Memory B cell (primary cell): ENCODE measurements around the gene EXOC6B.
A peak's percentile ranks its signal among the peaks of the same experiment; 100 is the strongest.

Experiments used
- ATAC-seq: fragments of 150-1000 bp; cut with Tn5 transposase; 2 replicates; pipeline ENCODE4 v1.10.0; 2021; ENCODE audit warnings: low read depth, mild to moderate bottlenecking, moderate library complexity
- DNase-seq, 2 donors: peaks; one replicate each; pipeline ENCODE4 v3.0.0; 2022; ENCODE audit warnings: low spot score in 2 of 2
- H3K27ac Mint-ChIP-seq: one replicate; pipeline ENCODE4 v1.8.0; 2022; ENCODE audit warnings: mild to moderate bottlenecking, moderate library complexity, mixed read lengths
- H3K27me3 Mint-ChIP-seq: one replicate; pipeline ENCODE4 v1.8.0; 2022; ENCODE audit warnings: mixed read lengths
- H3K36me3 Mint-ChIP-seq: one replicate; pipeline ENCODE4 v1.8.0; 2022; ENCODE audit warnings: mild to moderate bottlenecking, mixed read lengths
- H3K4me1 Mint-ChIP-seq: one replicate; pipeline ENCODE4 v1.8.0; 2022; ENCODE audit warnings: mixed read lengths
- H3K4me3 Mint-ChIP-seq: one replicate; pipeline ENCODE4 v1.8.0; 2022; ENCODE audit warnings: mild to moderate bottlenecking, moderate library complexity, mixed read lengths
- H3K9me3 Mint-ChIP-seq: one replicate; pipeline ENCODE4 v1.8.0; 2022; ENCODE audit warnings: mixed read lengths

EXOC6B gene

DNA sequence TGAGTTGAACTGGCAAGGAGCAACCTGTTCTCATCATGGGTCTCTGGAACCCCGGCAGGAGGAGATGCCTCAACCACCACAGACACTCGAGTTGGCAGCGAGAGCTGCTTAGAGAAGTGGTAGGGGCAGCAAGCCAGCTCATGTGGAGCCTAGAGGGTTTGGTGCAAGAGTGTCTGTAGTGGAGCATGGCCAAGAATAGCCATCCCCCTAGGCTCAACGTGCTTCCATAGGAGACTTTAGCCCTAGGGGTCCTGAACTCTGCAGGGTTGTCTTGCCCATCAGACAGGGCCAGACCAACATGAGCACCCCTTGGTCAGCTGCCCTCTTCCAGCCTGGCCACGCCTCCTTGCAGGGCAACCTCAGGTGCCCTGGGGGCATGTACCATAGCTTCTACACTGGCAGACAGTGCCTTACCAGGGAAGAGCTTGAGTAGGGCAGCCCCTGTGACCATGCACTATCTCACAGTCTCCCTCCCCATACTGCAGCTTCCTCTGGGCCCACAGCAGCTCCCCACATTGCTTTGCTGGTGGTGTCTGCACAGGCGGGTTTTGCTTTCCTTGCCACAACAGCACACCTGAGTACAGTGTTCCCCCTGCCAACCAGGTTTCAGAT lies 187.1 kb downstream of the EXOC6B start:
- Mint-ChIP-seq H3K36me3 (peaks cover 13% of the 10 kb centered on the region), H3K4me1 (peaks cover 9% of the 10 kb centered on the region), H3K27me3 (no peaks in the 10 kb centered on the region), H3K9me3 (peaks cover 2% of the 10 kb centered on the region), H3K27ac (no peak overlapping the region), H3K4me3 (no peak overlapping the region)
- DNase-seq, result no peak
- ATAC-seq, result no peak

DNA sequence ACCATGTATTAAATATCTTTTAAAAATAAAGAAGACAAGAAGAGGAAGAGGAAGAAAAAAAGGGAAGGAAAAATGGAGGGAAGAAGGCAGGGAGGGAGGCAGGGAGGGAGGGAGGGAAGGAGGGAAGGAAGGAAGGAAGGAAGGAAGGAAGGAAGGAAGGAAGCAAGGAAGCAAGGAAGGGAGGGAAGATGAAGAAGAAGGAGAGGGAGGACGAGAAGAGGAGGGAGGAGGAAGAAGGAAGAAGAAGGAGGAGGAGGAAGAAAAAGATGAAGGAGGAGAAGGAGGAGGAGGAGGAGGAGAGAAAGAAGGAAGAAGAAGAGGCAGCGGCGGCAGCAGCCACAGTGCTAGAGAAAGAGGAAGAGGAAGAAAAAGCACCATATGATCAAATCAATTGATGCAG lies 189.6 kb downstream of the EXOC6B start:
- no peak for DNase-seq
- H3K9me3 Mint-ChIP-seq, result peaks cover 2% of the 10 kb centered on the region
- peaks cover 9% of the 10 kb centered on the region for H3K4me1 Mint-ChIP-seq
- no peak for ATAC-seq
- H3K27ac Mint-ChIP-seq, result no peak overlapping the region
- no peak overlapping the region for H3K4me3 Mint-ChIP-seq
- H3K27me3 Mint-ChIP-seq, result no peaks in the 10 kb centered on the region
- H3K36me3 Mint-ChIP-seq, result peaks cover 13% of the 10 kb centered on the region

DNA sequence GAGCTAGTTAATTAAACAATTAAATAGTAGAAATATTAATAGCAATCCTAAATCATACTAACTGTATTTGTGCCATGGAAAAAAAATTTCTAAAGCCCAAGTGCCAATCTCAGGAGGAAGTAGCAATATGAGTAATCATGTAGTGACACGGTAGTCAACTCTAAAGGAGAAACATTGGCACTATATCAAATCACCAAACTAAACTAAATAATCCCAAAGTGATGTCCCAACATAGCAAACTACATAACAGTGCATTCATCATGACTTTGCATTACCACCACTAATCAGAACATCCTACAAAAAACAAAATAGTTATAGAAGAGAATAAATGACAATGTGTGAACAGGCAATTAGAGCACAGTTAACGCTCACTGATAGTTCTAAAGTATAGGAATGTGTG lies 195.1 kb downstream of the EXOC6B start:
- Mint-ChIP-seq H3K4me1 (no peaks in the 10 kb centered on the region), H3K27me3 (no peaks in the 10 kb centered on the region), H3K9me3 (no peaks in the 10 kb centered on the region), H3K36me3 (peaks cover 3% of the 10 kb centered on the region), H3K4me3 (no peak overlapping the region), H3K27ac (no peak overlapping the region)
- no peak for ATAC-seq
- DNase-seq, result no peak

DNA sequence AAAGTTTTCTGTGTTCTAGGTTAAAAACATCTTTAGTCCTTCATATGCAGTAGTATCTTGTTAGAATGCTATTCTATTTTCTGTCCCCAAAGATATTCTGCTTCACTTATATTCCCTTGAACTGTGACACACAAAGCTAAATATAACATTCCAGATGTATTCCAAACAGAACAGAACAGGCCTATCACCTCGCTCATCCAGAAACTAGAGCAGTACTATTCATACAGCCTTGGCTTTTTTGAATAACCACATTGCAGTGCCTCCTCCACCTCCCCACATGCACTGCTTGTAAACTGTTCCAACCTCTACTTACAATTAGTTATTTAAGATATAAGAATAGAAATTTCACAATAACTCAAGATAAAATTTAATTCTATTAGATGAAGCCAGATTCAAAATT lies 196.8 kb downstream of the EXOC6B start:
- H3K27me3 Mint-ChIP-seq, result no peaks in the 10 kb centered on the region
- DNase-seq (no peak), ATAC-seq (no peak)
- no peak overlapping the region for H3K4me3 Mint-ChIP-seq
- H3K9me3 Mint-ChIP-seq, result no peaks in the 10 kb centered on the region
- no peak overlapping the region for H3K27ac Mint-ChIP-seq
- H3K4me1 Mint-ChIP-seq, result no peaks in the 10 kb centered on the region
- H3K36me3 Mint-ChIP-seq, result peaks cover 3% of the 10 kb centered on the region

DNA sequence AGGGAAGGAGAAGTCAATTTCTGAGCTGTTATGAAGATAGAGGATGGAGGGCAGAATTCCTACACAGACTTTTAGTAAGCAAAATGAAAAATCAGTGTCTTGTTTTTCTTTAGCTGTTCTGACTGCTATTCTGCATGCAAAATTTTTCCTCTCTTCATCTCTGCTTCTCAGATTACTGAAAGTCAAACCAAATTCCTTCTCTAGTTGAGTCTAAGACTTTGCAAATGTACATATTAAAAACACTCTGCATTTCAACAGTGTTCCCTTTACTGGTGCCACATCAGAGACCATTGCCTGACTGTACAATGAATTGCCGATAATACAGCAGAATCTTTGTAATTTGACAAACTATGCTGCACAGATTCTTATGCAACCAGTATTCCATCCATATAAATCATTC lies 198.8 kb downstream of the EXOC6B start:
- no peak overlapping the region for H3K4me3 Mint-ChIP-seq
- H3K9me3 Mint-ChIP-seq, result no peaks in the 10 kb centered on the region
- H3K36me3 Mint-ChIP-seq, result no peaks in the 10 kb centered on the region
- H3K27me3 Mint-ChIP-seq, result no peaks in the 10 kb centered on the region
- no peaks in the 10 kb centered on the region for H3K4me1 Mint-ChIP-seq
- DNase-seq (no peak), ATAC-seq (no peak)
- no peak overlapping the region for H3K27ac Mint-ChIP-seq

DNA sequence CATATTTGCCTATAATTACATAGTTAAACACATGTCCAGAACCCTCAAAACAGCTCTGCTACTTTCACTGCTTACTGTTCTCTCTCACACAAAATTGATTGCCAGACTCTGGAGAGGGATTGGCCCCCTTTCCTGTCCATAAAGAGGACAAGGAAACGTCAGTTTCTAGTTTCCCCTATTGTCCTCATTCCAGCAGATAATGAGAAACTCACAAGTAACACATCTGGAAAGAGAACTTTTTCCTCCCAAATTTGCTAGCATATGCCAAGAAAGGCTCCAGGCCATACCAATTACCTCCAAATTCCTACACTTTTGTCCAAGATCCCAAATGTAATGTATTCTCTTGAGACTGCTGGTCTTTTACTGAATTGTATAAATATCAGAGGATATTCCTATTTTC lies 200.5 kb downstream of the EXOC6B start:
- Mint-ChIP-seq H3K27me3 (no peaks in the 10 kb centered on the region), H3K27ac (no peak overlapping the region), H3K4me3 (no peak overlapping the region), H3K9me3 (no peaks in the 10 kb centered on the region), H3K4me1 (no peaks in the 10 kb centered on the region), H3K36me3 (peaks cover 3% of the 10 kb centered on the region)
- ATAC-seq (no peak), DNase-seq (no peak)

DNA sequence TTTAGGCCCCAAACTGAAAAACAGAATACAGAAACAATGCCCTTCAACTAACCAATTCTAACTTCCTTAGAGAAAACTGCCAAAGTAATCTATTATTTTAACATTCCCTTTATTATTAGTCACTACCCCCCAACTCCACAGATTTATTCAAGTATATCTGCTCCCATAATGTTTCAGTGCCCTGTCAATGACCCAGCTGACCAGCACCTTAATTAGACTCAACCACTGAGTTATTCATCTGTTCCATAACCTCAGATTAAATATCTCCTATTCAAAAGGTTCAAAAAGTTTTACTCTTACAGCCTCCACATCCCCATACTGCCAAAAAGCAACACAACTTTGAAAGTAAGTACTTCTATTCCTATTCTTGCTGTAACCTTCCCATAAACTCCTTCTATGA lies 202.4 kb downstream of the EXOC6B start:
- H3K27me3 Mint-ChIP-seq, result no peaks in the 10 kb centered on the region
- H3K27ac Mint-ChIP-seq, result no peak overlapping the region
- H3K4me1 Mint-ChIP-seq, result no peaks in the 10 kb centered on the region
- H3K4me3 Mint-ChIP-seq, result no peak overlapping the region
- peaks cover 1% of the 10 kb centered on the region for H3K9me3 Mint-ChIP-seq
- ATAC-seq, result no peak
- peaks cover 8% of the 10 kb centered on the region for H3K36me3 Mint-ChIP-seq
- DNase-seq, result no peak

DNA sequence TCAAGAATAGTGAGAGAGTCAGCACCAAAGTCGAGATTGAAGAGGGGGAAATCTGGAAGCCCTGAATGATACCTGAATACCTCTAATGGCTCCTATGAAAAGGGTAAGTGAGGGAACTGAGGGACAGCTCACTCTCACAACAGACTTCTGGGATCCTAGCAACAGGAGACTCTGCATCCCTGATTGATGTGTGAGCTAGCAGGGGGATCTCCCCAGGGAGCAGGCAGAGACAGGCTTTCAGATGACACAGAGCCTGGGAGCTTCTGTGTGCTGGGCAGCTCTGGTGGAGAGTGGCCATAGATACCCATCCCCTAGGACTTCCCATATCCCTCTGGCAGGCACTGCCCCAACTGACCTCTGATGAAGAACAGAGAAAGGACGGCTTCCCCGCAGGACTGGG lies 206.2 kb downstream of the EXOC6B start:
- H3K9me3 Mint-ChIP-seq, result peaks cover 4% of the 10 kb centered on the region
- peaks cover 3% of the 10 kb centered on the region for H3K4me1 Mint-ChIP-seq
- no peak overlapping the region for H3K27ac Mint-ChIP-seq
- H3K36me3 Mint-ChIP-seq, result peaks cover 23% of the 10 kb centered on the region
- H3K4me3 Mint-ChIP-seq, result no peak overlapping the region
- DNase-seq, result no peak
- ATAC-seq, result no peak
- H3K27me3 Mint-ChIP-seq, result no peaks in the 10 kb centered on the region

DNA sequence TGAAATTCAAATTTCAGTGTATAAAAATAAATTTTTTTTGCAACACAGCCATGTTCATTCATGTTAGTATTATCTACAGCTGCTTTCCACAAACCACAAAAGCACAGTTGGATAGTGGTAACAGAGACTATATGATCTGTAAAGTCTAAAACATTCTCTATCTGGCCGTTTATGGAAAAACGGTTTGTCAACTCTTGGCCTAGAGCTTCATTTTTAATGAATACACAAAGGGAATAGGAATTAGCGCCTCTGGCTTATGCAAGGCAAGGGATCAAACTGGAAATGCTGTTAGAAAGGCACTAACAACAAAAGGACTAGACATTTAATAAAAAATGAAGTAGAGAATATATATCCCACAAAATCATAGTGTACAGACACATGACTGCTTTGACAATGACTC lies 211.9 kb downstream of the EXOC6B start:
- peaks cover 31% of the 10 kb centered on the region for H3K36me3 Mint-ChIP-seq

DNA sequence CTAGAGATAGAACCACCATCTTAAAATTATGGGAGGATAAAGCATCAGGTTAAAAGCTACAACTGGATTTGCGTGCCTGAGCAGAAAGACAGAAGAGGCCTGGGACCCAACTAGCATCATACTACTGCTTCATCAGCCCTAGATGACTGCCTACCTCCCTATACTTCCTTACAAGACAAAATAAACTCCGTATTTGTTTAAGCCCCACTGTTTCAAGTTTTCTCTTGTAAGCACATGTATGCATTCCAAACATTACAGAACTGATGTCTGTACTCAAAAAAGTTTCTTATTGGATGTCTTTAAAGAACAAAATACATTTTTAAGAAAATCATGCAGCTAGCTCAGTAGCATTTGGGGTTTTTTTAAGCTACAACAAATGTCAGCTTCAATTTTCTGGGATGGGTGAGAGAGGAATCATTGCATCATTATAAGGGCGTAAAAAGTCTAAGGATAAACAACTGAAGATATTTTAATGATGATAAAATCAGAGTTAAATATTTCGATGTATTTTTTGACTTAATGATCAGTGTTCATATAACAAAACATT lies 213.1 kb downstream of the EXOC6B start:
- no peak for DNase-seq
- Mint-ChIP-seq H3K27me3 (no peaks in the 10 kb centered on the region), H3K9me3 (peaks cover 2% of the 10 kb centered on the region)

More for the DNA sequence above, 211.9 kb downstream of the EXOC6B start:
- peaks cover 11% of the 10 kb centered on the region for H3K4me1 Mint-ChIP-seq
- no peak for DNase-seq
- peaks cover 3% of the 10 kb centered on the region for H3K9me3 Mint-ChIP-seq
- no peak overlapping the region for H3K4me3 Mint-ChIP-seq
- H3K27me3 Mint-ChIP-seq, result no peaks in the 10 kb centered on the region
- ATAC-seq, result no peak
- peak overlapping the region; percentile 35 for H3K27ac Mint-ChIP-seq

DNA sequence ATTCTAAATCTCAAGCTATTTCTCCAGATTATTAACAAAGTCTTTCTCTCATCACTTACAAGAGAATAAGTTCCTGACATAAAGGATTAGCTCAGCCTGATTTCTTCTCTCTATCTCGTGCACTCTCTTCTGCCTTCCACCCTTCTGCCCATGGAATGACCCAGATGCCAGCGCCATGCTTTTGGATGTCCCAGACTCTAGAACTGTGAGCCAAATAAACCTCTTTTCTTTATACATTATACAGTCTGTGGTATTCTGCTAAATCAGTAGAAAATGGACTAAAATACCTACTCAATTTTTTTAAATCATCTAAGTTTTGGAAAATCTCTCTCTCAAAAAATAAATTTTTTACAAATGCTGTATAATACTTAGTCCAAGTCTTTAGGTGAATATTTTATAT lies 218.6 kb downstream of the EXOC6B start:
- Mint-ChIP-seq H3K27me3 (no peaks in the 10 kb centered on the region), H3K4me1 (peaks cover 2% of the 10 kb centered on the region), H3K27ac (no peak overlapping the region), H3K9me3 (peaks cover 1% of the 10 kb centered on the region), H3K4me3 (no peak overlapping the region), H3K36me3 (peaks cover 15% of the 10 kb centered on the region)
- DNase-seq (no peak), ATAC-seq (no peak)

More for the DNA sequence above, 213.1 kb downstream of the EXOC6B start:
- no peak for ATAC-seq
- Mint-ChIP-seq H3K4me3 (no peak overlapping the region), H3K4me1 (peaks cover 12% of the 10 kb centered on the region), H3K36me3 (peaks cover 24% of the 10 kb centered on the region), H3K27ac (no peak overlapping the region)

DNA sequence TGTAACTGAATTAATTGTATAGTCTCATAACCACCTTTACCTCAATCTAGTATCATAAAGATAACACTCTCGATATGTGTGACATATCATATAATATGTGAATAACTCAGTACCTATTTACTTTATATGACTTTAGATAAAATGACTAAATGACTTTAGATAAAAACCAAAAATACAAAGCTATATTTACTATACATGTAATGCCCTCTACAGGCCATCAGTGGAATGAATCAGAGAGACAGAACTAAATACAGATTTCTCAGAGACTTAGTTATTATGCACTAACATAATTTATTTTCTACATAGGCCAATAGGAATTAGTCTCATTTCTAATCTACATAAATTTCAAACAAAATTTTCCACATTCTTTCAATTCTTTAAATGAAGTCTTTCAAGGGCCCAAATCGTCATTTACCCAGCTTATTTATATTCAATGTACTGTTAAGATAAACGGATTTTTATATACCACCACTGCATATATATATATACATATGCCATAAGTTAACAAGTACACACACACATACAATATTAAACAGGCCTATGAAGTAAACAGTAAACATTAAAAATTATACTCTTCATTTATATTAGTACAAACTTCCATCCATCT lies 219.9 kb downstream of the EXOC6B start:
- DNase-seq, result no peak

DNA sequence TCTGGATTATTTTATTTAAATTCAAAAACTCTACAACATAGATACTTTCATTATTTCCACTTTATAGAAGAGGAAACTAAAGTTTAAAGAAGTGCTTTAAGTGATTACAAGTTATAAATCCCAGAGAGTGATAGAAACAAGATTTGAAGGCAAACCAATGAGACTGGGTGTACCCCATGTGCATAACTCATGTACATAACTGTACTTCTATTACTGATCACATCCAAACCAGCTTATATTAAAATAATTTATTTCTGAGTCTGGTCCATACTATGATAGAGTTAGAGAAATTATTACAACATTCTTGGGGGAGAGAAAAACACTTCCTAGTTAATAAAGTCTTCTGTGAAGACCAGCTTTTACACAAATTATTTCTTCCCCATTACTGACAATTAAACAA lies 221.4 kb downstream of the EXOC6B start:
- Mint-ChIP-seq H3K4me3 (no peak overlapping the region), H3K9me3 (peaks cover 3% of the 10 kb centered on the region), H3K27ac (no peak overlapping the region), H3K4me1 (peaks cover 2% of the 10 kb centered on the region), H3K36me3 (peaks cover 7% of the 10 kb centered on the region), H3K27me3 (no peaks in the 10 kb centered on the region)
- no peak for DNase-seq
- no peak for ATAC-seq

More for the DNA sequence above, 219.9 kb downstream of the EXOC6B start:
- Mint-ChIP-seq H3K4me3 (no peak overlapping the region), H3K27ac (no peak overlapping the region), H3K36me3 (peaks cover 15% of the 10 kb centered on the region), H3K9me3 (peaks cover 1% of the 10 kb centered on the region), H3K4me1 (peaks cover 2% of the 10 kb centered on the region), H3K27me3 (no peaks in the 10 kb centered on the region)
- no peak for ATAC-seq

DNA sequence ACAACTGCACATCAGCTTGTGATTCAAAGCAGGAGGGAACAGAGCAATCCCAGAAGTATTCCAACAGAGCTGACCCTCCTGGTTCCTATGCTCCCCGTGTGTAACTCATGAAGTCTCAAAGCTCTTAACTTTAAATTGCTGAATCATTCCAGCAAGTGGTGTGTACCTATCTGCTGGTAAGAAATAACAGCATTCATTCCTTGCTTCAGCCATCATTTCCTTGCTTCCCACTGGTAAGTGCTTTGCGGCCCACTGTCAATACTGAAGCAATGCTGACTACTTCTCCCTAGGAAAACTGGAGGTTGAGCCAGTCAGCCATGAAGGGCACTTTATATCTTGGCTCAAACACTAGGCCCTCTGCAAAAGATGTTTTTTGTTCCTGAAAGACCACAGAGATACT lies 222.4 kb downstream of the EXOC6B start:
- no peaks in the 10 kb centered on the region for H3K27me3 Mint-ChIP-seq
- H3K27ac Mint-ChIP-seq, result no peak overlapping the region
- peaks cover under 1% of the 10 kb centered on the region for H3K4me1 Mint-ChIP-seq
- H3K4me3 Mint-ChIP-seq, result no peak overlapping the region
- peaks cover 3% of the 10 kb centered on the region for H3K9me3 Mint-ChIP-seq
- DNase-seq (no peak), ATAC-seq (no peak)
- peaks cover 1% of the 10 kb centered on the region for H3K36me3 Mint-ChIP-seq

DNA sequence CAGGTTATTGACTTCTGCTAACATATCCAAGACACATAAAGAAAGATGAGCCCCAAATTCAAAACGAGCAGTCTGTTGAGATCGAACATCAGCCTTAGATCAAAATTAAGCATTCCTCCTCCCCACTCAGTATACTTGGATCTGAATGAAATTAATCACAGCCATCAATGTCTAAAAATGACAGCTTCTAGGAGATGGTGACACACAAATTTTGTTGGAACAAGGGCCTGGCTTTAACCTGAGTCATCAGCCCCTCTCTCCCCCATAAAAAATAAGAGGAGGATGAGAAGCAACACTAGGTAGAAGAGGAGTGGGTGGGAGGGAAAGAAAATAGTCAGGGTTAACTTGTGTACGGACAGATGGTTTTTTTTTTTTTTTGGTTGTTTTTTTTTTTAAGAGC lies 223.1 kb downstream of the EXOC6B start:
- peaks cover 3% of the 10 kb centered on the region for H3K4me1 Mint-ChIP-seq
- H3K4me3 Mint-ChIP-seq, result no peak overlapping the region
- no peak overlapping the region for H3K27ac Mint-ChIP-seq
- no peak for ATAC-seq
- H3K9me3 Mint-ChIP-seq, result peaks cover 3% of the 10 kb centered on the region
- no peaks in the 10 kb centered on the region for H3K27me3 Mint-ChIP-seq
- H3K36me3 Mint-ChIP-seq, result peaks cover 3% of the 10 kb centered on the region
- no peak for DNase-seq
